Sciatic nerve (tissue), 2 donors: Measurements from ENCODE around the gene ANO1. TPM values are rescaled to one million over a fixed set of nuclear protein-coding genes. Genes with fewer than 3 reads are reported as not detected.
"Not testable (repeated sequence)": the region's sequence is repeated elsewhere in the genome, so short reads cannot be mapped to it uniquely, and the experiment has no call there.

Experiments used
- ATAC-seq: fragments of 200-7000 bp; cut with Tn5 transposase; one replicate; pipeline ENCODE4 v1.9.1; 2020; ENCODE audit warnings: mild to moderate bottlenecking, moderate library complexity
- DNase-seq: peaks from one replicate; pipeline ENCODE4 v3.0.0-alpha.2; 2020; ENCODE audit warnings: low spot score
- intact Hi-C: fragments of 100-400 bp; cut with DNase I; formaldehyde crosslinking; loops from one replicate; pipeline ENCODE4 v1.14.2; 2022
- total RNA-seq: library from RNA; stranded (reverse); fragmentation: NEBNext Ultra II Directional; extraction: Animal tissue kit (Norgen Biotek cat#: 25700); gene quantifications from one replicate; pipeline ENCODE4 v1.2.1, GENCODE V29; 2021
- donor health status: DM: no; HTN: no; CAD: no.
- donor health status: DM: no; HTN: no; CAD: no.

ANO1 gene
- total RNA-seq = 3.4 TPM

DNA sequence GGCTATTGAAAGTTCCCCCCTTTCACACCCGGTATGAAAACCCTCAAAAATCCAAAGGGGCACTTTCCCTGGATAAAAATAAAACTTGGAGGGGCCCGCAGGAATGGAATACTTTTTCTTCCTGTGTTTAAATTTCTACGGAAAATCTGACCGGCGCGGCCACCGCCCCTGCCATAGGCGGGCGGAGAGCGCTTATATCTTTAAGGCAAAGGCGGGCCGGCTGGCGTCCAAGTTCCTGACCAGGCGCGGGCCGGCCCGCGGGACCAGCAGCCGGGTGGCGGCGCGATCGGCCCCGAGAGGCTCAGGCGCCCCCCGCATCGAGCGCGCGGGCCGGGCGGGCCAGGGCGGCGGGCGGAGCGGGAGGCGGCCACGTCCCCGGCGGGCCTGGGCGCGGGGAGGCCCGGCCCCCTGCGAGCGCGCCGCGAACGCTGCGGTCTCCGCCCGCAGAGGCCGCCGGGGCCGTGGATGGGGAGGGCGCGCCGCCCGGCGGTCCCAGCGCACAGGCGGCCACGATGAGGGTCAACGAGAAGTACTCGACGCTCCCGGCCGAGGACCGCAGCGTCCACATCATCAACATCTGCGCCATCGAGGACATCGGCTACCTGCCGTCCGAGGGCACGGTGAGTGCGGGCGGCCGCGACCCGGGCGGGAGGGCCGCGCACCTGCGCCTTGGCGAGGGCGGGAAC, at the start of gene ANO1:
Gene ANO1, plus strand, starts transcription at position 223 of the 686 bp plus-strand sequence. Its CDS starts 290 bp downstream, at position 513.
- no peak for DNase-seq
- ATAC-seq = no peak
- intact Hi-C loops = no loop called here

- ATAC-seq (no peak), DNase-seq (no peak)
- intact Hi-C loops = no loop called here
Measured at GRCh38 chr11:70029115-70029860, 48.8 kb upstream of the ANO1 start.

DNA sequence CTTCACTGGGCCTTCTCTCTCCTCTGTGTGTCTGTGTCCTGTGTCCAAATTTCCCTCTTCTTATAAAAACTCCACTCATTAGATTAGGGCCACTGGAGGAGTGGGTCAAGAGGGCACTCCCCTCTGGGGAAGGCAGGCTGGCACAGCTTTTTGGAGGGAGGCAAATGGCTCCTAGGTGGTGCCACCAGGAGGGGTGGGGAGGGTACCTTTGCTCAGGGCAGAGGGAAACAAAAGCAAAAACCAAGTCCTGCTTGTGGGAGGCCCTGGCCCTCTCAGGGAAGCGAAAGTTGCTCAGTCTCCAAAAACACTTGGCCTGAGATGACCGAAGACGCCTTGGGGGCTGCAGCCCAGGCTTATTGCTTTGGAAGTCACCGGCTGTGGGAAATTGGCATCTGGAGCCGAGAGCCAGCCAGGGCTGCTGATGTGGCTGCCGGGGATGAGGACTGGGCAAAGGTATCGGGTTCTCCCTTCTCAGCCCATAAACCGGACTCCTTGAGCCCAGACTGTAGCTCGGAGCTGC, 48.2 kb upstream of the ANO1 start:
- no peak for ATAC-seq
- no peak for DNase-seq
- intact Hi-C loops = no loop called here

DNA sequence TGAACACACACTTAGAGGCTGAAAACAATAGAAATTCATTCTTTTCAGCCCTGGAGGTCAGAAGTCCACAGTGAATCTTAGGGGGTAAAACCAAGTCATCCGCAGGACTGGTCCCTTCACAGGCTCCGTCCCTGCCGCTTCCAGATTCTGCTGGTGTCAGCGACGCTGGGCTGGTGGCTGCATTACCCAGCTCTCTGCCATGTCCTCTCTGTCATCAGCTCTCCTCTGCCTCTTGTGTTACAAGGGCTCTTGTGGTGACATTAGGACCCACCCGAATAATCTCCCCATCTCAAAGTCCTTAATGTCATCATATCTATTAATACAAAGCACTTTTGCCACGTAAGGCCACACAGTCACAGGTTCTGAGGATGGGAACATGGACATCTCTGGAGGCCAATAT, 47.7 kb upstream of the ANO1 start:
- ATAC-seq (no peak), DNase-seq (no peak)
- intact Hi-C loops = no loop called here

GRCh38 chr11:70031631-70032469, 46.3 kb upstream of the ANO1 start:
- ATAC-seq (no peak), DNase-seq (no peak)
- intact Hi-C loops = no loop called here

DNA sequence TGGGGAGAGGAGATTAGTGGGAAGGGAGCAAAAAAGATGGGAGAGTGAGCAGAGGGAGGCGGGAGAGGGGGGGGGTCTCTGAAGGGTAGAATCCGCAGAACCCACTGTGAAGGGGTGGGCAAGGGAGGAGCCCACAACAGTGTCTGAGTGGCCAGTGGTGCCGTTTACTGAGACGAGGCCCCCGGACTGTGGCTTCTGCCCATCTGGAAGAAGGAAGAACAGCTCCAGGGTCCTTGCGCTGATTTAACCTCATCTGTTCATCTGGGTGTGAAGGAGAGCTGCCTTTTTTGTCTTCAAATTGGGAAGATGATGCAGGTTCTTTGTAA, 45.7 kb upstream of the ANO1 start:
- no peak for DNase-seq
- intact Hi-C loops = no loop called here
- ATAC-seq = no peak

DNA sequence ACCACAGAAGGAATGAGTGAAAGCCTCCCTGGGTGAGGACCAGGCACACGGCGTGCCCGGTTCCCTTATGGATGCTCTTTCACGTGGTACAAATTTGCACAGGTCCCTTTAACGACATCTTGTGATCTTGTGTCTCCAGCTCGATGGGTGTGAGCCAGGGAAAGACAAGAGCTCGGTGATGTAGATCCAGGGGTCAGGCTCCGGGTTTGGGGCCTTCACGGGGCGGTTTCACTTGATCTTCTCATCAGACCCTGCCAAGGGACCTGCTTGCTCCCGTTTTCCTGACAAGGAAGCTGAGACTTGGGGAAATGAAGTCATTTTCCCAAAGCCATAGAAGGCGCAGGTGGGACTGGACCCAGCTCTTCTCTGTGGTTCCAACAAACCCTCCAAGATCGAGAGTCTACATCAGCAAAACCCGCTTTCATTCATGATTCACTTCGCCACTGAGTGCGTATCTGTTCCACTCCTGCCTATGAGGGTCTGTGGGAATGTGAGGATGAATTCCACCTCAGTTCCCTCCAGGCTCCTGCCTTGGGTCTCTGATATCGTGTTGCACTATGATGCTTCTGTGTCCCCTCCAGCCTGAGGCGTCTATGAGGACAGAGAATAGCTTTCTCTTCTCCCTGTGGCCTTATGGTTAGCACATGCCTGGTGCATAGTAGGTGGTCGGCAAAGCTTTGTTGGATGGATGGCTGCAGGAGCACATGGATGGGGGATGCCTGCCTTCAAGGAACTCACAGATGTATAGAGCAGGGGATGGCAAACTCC, 45.0 kb upstream of the ANO1 start:
- intact Hi-C loops = no loop called here
- DNase-seq (no peak), ATAC-seq (no peak)

DNA sequence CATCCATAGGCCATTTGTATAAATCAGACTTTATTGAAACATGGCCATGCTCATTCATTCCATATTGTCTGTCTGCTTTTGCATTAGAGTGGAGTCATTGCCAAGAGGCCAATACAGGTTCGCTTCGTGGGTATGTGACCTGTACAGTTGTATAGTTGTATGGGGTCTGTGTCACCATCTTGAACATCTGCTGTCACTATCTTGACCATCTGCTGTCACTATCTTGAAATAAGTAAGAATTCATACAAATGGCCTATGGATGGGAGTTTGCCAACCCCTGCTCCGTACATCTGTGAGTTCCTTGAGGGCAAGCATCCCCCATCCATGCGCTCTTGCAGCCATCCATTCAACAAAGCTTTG, 44.4 kb upstream of the ANO1 start:
- ATAC-seq (no peak), DNase-seq (no peak)
- intact Hi-C loops = no loop called here

GRCh38 chr11:70034740-70035365, 43.3 kb upstream of the ANO1 start:
- DNase-seq = no peak
- no peak for ATAC-seq
- intact Hi-C loops = no loop called here

DNA sequence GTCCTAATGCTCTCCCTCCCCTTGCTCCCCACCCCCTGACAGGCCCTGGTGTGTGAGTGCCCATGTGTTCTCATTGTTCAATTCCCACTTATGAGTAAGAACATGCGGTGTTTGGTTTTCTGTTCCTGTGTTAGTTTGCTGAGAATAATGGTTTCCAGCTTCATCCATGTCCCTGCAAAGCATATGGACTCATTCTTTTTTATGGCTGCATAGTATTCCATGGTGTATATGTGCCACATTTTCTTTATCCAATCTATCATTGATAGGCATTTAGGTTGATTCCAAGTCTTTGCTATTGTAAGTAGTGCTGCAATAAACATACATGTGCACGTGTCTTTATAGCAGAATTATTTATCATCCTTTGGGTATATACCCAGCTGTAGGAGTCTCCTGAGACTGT, 42.5 kb upstream of the ANO1 start:
- DNase-seq, ATAC-seq, intact Hi-C loops: not testable (repeated sequence)

DNA sequence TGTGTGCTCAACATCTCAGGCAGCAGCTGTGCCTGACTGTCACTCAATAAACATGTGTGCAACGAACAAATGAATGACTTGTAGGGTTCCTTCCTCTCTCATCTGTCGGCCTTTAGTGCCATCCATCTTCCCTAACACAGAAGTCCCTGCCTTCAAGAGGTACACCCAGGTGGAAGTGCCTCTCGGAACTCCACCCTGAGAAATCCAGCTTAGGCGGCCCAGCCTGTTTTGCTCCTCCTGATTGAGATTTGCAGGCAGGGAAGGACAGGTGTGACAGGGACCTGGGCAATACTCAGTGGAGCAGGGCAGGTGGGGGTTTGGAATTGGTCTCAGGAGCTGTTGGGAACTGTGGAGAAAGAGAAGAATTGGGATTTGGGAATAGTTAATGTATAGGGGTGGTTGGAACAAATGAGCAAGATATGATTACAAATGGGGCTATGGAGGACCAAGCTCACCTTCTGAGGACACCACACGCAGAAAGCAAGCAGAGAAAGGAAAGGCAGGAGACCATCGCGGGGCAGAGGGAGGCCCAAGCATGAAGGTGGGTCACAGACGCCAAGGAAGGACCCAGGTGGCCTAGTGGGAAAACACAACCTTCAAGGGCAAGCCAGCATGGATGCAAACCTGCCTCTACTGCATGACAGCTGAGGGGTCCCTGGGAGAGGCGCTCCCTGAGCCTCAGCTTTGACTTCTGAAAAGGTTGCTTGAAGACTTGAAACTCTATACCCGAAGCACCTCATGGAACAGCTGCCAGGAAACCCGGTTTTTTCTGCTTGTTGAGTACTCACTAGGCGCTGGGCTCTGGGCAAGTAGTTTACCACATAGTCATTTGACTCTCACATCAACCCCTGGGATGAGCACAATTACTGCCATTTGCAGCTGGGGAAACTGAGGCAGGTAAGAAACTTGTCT, 40.9 kb upstream of the ANO1 start:
- DNase-seq (no peak), ATAC-seq (no peak)
- intact Hi-C loops = no loop called here

DNA sequence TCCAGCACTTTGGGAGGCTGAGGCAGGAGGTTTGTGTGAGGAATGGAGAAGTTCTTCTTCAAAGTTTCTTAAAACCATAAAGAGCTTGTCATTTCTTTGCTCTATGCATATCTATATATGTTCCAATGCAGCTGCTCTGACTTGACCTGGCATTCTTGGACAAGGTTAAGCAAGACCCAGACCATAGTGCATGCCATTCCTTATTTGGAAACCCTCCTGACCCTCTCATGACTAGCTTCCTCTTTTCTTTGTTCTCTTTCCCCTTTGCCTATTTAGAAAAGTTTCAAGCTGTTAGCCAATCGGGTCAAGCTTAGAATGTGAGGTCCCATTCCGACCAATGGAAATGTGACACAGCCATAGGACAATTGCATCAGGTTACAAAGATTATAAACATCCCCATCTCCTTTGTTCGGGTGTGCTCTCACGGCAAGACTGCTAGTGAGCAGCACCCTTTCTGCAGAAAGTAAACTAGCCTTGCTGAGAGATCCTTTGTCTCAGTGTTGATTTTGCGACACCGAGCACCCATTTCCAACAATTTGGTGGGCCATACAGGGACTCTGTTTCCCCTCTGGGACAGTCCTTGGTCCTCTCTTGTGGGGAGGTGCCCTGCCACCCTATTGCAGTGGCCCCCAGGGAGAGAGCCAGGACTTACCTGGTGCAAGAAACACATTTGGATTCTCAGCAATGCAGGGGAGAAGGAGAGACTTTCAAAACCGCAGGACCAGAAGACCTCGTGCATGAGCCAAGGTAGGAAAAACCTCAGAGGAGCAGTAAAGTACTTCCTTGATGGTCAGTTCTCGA, 39.9 kb upstream of the ANO1 start:
- ATAC-seq = no peak
- intact Hi-C loops = no loop called here
- DNase-seq = no peak

GRCh38 chr11:70040452-70040851, 37.7 kb upstream of the ANO1 start:
- intact Hi-C loops = no loop called here
- DNase-seq (no peak), ATAC-seq (no peak)

- intact Hi-C loops = no loop called here
- no peak for ATAC-seq
- DNase-seq = no peak
Measured at GRCh38 chr11:70040869-70041501, 37.1 kb upstream of the ANO1 start.

DNA sequence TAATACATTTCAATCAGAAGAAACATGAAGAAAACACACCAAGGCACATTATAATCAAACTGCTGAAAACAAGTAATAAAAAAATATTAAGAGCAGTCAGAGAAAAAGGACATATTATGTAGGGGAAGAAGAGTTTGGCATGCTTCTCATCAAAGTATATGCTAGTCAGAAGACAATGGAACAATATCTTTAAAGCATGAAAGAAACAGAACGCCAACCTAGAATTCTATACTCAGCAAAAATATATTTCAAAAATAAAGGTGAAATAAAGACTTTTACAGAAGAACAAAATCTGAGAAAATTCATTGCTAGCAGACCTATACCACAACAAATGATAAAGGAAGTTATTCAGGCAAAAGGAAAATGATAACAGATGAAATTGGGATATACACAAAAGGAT, 34.6 kb upstream of the ANO1 start:
- intact Hi-C loops = no loop called here
- ATAC-seq = no peak
- DNase-seq = no peak

- ATAC-seq (no peak), DNase-seq (no peak)
- intact Hi-C loops = no loop called here
Measured at GRCh38 chr11:70046089-70046488, 32.0 kb upstream of the ANO1 start.
